Measurements from ENCODE around the gene CYP3A5. TPM values are rescaled to one million over a fixed set of nuclear protein-coding genes. Genes with fewer than 3 reads are reported as not detected.
A peak's percentile ranks its signal among the peaks of the same experiment; 100 is the strongest.

CYP3A5 gene
- total RNA-seq, 1 experiment from 2014 or later: 96.3 TPM

- peak; percentile 96 for DNase-seq (ENCODE audit: low spot score)
These were observed 63.2 kb downstream of the CYP3A5 start, which contains the start of gene ZSCAN25 for GRCh38 chr7:99616359-99617191. Gene ZSCAN25 (plus strand): TSS chr7:99616946. CDS start chr7:99619607, 2,661 bp downstream.

GRCh38 chr7:99615989-99616358, 63.8 kb downstream of the CYP3A5 start:
- no peak for DNase-seq (ENCODE audit: low spot score)

- no peak for DNase-seq (ENCODE audit: low spot score)
These were observed 65.3 kb downstream of the CYP3A5 start for GRCh38 chr7:99614495-99614894.

- DNase-seq (ENCODE audit: low spot score): no peak
These were observed 72.2 kb downstream of the CYP3A5 start for GRCh38 chr7:99607548-99607947.

GRCh38 chr7:99606531-99606930, 73.3 kb downstream of the CYP3A5 start:
- no peak for DNase-seq (ENCODE audit: low spot score)

GRCh38 chr7:99605527-99605926, 74.3 kb downstream of the CYP3A5 start:
- no peak for DNase-seq (ENCODE audit: low spot score)

- DNase-seq (ENCODE audit: low spot score): no peak
These were observed 78.0 kb downstream of the CYP3A5 start for GRCh38 chr7:99601656-99602310.

- DNase-seq (ENCODE audit: low spot score): no peak
These were observed 80.0 kb downstream of the CYP3A5 start for GRCh38 chr7:99599836-99600235.

Small RNA genes lying within 50 kb of the gene (small RNA-seq; reads per million reads assigned to genes)
- gene CYP3A51P: not detected
- not detected for gene CYP3A7-CYP3A51P

Other genes starting within 250 kb of the CYP3A5 start
- gene PTCD1, start 241.2 kb downstream of the CYP3A5 start, total RNA-seq (2014; rRNA removed; shearing (Covaris generic)): 18.2 and 22.3 TPM in 2 replicates
- 101 and 112 TPM in 2 replicates for gene CPSF4, start 241.1 kb downstream of the CYP3A5 start, total RNA-seq (2014; rRNA removed; shearing (Covaris generic))
- 918 and 1,014 TPM in 2 replicates for gene ATP5MF, start 213.8 kb downstream of the CYP3A5 start, total RNA-seq (2014; rRNA removed; shearing (Covaris generic))
- gene ZNF789, start 207.1 kb downstream of the CYP3A5 start, total RNA-seq (2014; rRNA removed; shearing (Covaris generic)): 18.6 and 20.4 TPM in 2 replicates
- 21.0 and 28.5 TPM in 2 replicates for gene ZNF394, start 179.7 kb downstream of the CYP3A5 start, total RNA-seq (2014; rRNA removed; shearing (Covaris generic))
- 8.5 and 9.7 TPM in 2 replicates for gene ZKSCAN5, start 175.3 kb downstream of the CYP3A5 start, total RNA-seq (2014; rRNA removed; shearing (Covaris generic))
- gene FAM200A, start 127.9 kb downstream of the CYP3A5 start, total RNA-seq (2014; rRNA removed; shearing (Covaris generic)): 1.6 and 1.7 TPM in 2 replicates
- 38.6 and 39.7 TPM in 2 replicates for gene ZNF655, start 121.4 kb downstream of the CYP3A5 start, total RNA-seq (2014; rRNA removed; shearing (Covaris generic))
- 0.05 TPM in 1 of 2 replicates, not detected in the other for gene TMEM225B, start 81.7 kb downstream of the CYP3A5 start, total RNA-seq (2014; rRNA removed; shearing (Covaris generic))
- gene ZSCAN25, start 63.0 kb downstream of the CYP3A5 start, total RNA-seq (2014; rRNA removed; shearing (Covaris generic)): 11.0 and 15.0 TPM in 2 replicates
- gene CYP3A7, start 55.2 kb upstream of the CYP3A5 start, total RNA-seq (2014; rRNA removed; shearing (Covaris generic)): 0.10 TPM in 1 of 2 replicates, not detected in the other
- not detected in 2 replicates for gene CYP3A4, start 104.2 kb upstream of the CYP3A5 start, total RNA-seq (2014; rRNA removed; shearing (Covaris generic))
- not detected in 2 replicates for gene CYP3A43, start 148.0 kb upstream of the CYP3A5 start, total RNA-seq (2014; rRNA removed; shearing (Covaris generic))
- gene OR2AE1, start 197.0 kb upstream of the CYP3A5 start, total RNA-seq (2014; rRNA removed; shearing (Covaris generic)): 0.55 TPM in 1 of 2 replicates, not detected in the other
- gene TRIM4, start 239.5 kb upstream of the CYP3A5 start, total RNA-seq (2014; rRNA removed; shearing (Covaris generic)): 15.1 and 16.0 TPM in 2 replicates
- gene GJC3, start 249.6 kb upstream of the CYP3A5 start, total RNA-seq (2014; rRNA removed; shearing (Covaris generic)): not detected in 2 replicates

All from HT-29 (cell line).